HFF-Myc (cell line): ENCODE results near the gene RASD2.

ENCODE experiments used
- DNase-seq: peaks from one replicate; pipeline ENCODE4 v3.0.0-alpha.2; 2011; ENCODE audit warnings: low read depth; ENCODE audit errors: extremely low read depth
- H3K4me3 ChIP-seq: replicated peaks from 2 replicates; pipeline ENCODE4 v1.5.1; 2011; ENCODE audit warnings: low read depth, mild to moderate bottlenecking, control low read depth, low read length
- TF ChIP-seq, protein P1 (sequence below): IDR thresholded peaks from 2 replicates; pipeline ENCODE4 v1.5.1; 2012; ENCODE audit warnings: mild to moderate bottlenecking, low read depth, low read length, control low read depth; ENCODE audit errors: missing control alignments

The RASD2 gene

DNA sequence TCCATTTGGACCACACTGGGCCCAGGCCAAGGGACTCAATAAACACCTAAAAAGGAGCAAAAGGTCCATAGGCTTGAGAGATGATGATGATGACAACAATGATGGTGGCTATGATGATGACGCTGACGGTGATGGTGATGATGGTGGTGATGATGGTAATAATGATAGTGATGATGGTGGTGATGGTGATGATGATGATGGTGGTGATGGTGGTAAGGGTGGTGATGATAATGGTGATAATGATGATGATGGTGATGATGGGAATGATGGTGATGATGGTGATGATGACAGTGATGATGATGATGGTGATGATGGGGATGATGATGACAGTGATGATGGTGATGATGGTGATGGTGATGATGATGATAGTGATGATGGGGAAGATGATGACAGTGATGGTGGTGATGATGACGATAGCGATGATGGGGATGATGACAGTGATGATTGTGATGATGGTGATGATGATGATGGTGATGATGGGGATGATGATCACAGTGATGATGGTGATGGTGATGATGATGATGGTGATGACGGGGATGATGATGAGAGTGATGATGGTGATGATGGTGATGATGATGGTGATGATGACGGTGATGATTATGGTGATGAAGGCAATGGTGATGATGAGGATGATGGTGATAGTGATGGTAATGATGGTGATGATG lies 7.1 kb upstream of the RASD2 start:
- H3K4me3 ChIP-seq: no peak overlapping the region
- TF ChIP-seq, protein P1, sequence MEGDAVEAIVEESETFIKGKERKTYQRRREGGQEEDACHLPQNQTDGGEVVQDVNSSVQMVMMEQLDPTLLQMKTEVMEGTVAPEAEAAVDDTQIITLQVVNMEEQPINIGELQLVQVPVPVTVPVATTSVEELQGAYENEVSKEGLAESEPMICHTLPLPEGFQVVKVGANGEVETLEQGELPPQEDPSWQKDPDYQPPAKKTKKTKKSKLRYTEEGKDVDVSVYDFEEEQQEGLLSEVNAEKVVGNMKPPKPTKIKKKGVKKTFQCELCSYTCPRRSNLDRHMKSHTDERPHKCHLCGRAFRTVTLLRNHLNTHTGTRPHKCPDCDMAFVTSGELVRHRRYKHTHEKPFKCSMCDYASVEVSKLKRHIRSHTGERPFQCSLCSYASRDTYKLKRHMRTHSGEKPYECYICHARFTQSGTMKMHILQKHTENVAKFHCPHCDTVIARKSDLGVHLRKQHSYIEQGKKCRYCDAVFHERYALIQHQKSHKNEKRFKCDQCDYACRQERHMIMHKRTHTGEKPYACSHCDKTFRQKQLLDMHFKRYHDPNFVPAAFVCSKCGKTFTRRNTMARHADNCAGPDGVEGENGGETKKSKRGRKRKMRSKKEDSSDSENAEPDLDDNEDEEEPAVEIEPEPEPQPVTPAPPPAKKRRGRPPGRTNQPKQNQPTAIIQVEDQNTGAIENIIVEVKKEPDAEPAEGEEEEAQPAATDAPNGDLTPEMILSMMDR: no peak
- DNase-seq: no peak

DNA sequence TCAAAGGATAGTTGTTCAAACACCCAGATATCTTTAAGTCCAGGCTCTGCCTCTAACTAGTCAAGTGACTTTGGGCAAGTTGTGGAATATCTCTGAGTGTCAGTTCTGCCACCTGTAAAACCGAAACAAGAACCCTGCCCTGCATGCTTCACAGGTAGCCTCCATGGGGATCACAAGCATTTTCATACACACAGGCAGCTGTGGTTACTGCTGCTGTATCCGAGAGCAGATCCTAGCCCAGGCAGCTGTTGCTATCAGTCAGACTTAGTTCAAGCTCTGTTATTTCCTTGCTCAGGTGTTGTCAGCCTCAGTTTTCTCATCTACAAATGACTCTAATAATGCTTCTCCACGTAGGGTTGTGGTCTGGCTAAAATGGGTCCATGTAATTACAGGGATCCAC lies 6.5 kb upstream of the RASD2 start:
- TF ChIP-seq, protein P1: no peak
- DNase-seq: no peak
- H3K4me3 ChIP-seq: no peak overlapping the region

DNA sequence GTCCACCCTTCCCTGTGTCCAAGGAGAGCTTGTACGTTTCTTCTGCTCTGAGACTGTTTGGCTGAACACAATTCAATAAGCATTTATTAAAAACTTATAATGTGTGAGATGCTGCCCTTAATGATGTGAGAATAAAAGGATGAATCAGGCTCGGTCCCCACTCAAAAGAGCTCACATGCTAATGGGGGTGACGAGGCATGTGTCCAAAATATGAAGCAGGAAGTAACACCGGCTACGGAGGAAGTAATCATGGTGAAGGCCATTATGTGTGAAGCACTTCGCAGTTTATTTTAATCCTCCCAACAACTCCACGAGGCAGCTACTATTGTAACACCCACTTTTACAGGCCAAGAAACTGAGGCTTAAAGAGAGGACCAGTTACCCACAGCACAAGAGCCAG lies 3.4 kb upstream of the RASD2 start:
- TF ChIP-seq, protein P1: no peak
- DNase-seq: no peak
- H3K4me3 ChIP-seq: no peak overlapping the region

DNA sequence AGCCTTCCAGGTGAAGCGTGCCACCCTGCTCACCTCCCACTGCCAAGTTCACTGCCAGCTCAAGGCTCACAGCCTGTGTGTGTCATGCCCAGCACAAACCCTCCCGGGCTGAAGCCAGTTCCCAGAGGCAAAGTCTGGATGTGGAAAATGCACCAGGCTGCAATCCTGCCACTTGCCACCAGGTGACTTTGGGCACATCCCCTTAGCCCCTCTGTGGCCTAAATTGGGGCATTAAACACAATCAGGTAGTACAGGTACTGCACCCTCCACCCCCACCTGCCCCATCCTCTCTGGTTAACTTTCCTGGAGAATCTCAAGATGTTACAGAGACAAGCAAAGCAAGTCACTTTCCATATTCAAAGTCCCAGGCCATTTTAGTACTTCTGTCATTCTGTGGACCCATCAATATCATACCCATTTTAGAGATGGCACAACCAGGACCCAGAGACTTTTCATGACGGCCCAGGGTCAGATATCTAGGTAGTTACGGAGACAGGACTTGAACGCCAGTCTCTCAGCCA lies 1.8 kb upstream of the RASD2 start:
- no peak overlapping the region for H3K4me3 ChIP-seq
- DNase-seq: no peak
- TF ChIP-seq, protein P1: peak; percentile 71

DNA sequence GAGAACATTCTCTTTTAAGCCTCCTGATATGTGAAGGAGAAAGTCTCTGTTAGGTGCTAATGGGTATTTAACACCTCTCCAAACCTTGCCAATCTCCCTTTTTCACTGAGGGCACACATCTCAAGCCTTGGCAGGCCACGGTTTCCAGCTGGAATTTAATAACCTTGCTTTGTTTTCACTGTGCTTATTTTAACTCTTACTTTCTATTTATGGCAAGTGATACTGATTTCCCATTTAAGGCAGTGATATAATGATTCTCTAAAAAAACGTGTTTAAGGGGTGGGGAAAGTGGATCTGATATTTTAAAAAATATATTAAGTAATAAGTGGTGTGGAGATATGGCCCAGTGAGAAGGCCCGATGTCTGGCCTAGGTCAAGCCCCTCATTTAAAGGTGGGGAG lies 1.1 kb upstream of the RASD2 start:
- H3K4me3 ChIP-seq: peak overlapping the region; percentile 37
- TF ChIP-seq, protein P1: no peak
- DNase-seq: no peak

DNA sequence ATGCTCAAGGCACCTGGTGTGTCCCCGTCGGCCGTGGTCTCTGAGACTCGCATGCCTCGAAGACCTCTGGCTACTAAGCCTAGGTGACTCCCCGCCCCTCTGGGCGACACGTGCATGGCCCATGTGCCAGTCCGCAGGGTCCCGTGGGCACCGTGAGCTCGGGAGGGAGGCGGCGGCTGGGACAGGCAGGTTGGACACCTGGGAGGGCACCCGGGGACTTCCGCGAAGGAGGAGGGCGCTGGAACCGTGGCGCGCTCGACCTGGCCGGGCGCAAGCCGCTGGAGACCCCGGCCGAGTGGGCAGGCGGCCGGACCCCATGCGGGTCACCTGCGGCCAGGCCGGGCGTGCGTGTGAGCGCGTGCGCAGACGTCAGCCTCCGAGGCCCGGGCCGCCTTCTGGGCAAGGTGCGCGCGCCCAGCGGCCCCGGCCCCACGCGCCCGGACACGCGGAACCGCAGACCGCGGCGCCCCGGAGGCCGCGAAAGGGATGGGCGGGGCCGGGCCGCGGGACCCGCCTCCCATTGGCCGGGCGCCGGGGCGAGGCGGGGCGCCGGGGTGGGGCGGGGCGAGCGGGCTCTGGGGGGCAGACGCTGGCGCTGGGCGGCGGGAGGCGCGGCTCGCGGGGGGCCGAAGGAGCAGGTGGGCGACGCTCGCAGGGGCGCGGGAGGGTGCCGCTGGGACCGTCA lies 579 bp upstream of the RASD2 start:
- TF ChIP-seq, protein P1: no peak
- peak overlapping the region; percentile 44 for H3K4me3 ChIP-seq
- DNase-seq: no peak
